PC-3 (cell line): Measurements from ENCODE around the gene SCAI. TPM values are rescaled to one million over a fixed set of nuclear protein-coding genes. Genes with fewer than 3 reads are reported as not detected.

Experiments used
- ATAC-seq: fragments of 200-7000 bp; cut with Tn5 transposase; 2 replicates; pipeline ENCODE4 v1.9.1; 2020; ENCODE audit warnings: mild to moderate bottlenecking, moderate library complexity
- BruUV-seq: library from RNA; stranded (reverse); fragments of 400-500 nt; replicated peaks from 2 replicates; lab custom pipeline; 2021; lab: Mats Ljungman, UMichigan
- CTCF ChIA-PET: fragments of 300-600 bp; sonication (Branson Sonifier 250); formaldehyde crosslinking; loops from one replicate; lab custom pipeline; 2022; ENCODE audit warnings: antibody characterized with exemption; lab: Charles Lee
- POLR2A ChIA-PET: fragments of 300-600 bp; sonication (Branson Sonifier 250); formaldehyde crosslinking; loops from one replicate; lab custom pipeline; 2022; ENCODE audit warnings: antibody characterized with exemption; ENCODE audit not compliant: unreplicated experiment; lab: Charles Lee
- DNase-seq: peaks from one replicate; pipeline ENCODE4 v3.0.0-alpha.2; 2015
- H2AFZ ChIP-seq: fragments of 300-600 bp; sonication (generic); 2 replicates; pipeline ENCODE4 v1.6.0; 2016; ENCODE audit warnings: antibody characterized with exemption, low read length
- H3F3A ChIP-seq: fragments of 300-600 bp; sonication (generic); one replicate; pipeline ENCODE4 v1.6.0; 2017; ENCODE audit warnings: antibody characterized with exemption, low read length, control low read depth, mild to moderate bottlenecking; ENCODE audit not compliant: unreplicated experiment
- H3K27ac ChIP-seq: fragments of 300-600 bp; sonication (generic); 2 replicates; pipeline ENCODE4 v1.5.1; 2016; ENCODE audit warnings: mild to moderate bottlenecking, low read length
- H3K27me3 ChIP-seq: fragments of 300-600 bp; sonication (generic); 2 replicates; pipeline ENCODE4 v1.6.1; 2016; ENCODE audit warnings: low read length, mixed read lengths
- H3K36me3 ChIP-seq: fragments of 300-600 bp; sonication (generic); 2 replicates; pipeline ENCODE4 v1.6.1; 2016; ENCODE audit warnings: low read depth, mixed run types, low read length, mixed read lengths
- H3K4me1 ChIP-seq: fragments of 300-600 bp; sonication (generic); 2 replicates; pipeline ENCODE4 v1.5.1; 2016; ENCODE audit warnings: low read length; ENCODE audit not compliant: insufficient read depth
- H3K4me2 ChIP-seq: fragments of 300-600 bp; sonication (generic); 2 replicates; pipeline ENCODE4 v1.6.0; 2016; ENCODE audit warnings: low read length
- H3K4me3 ChIP-seq: fragments of 300-600 bp; sonication (generic); 2 replicates; pipeline ENCODE4 v1.5.1; 2016; ENCODE audit warnings: mild to moderate bottlenecking, low read length, mixed read lengths
- H3K79me2 ChIP-seq: fragments of 300-600 bp; sonication (generic); 2 replicates; pipeline ENCODE4 v1.6.1; 2017; ENCODE audit warnings: low read length, mixed read lengths
- H3K9ac ChIP-seq: fragments of 300-600 bp; sonication (generic); 2 replicates; pipeline ENCODE4 v1.6.0; 2016; ENCODE audit warnings: mild to moderate bottlenecking, low read length
- H3K9me2 ChIP-seq: fragments of 300-600 bp; sonication (generic); replicated peaks from 2 replicates; pipeline ENCODE4 v1.6.1; 2016; ENCODE audit warnings: mixed run types, low read length, mixed read lengths
- H3K9me3 ChIP-seq: fragments of 300-600 bp; sonication (generic); 2 replicates; pipeline ENCODE4 v1.6.1; 2016; ENCODE audit warnings: low read length, mixed read lengths
- H4K20me1 ChIP-seq: fragments of 300-600 bp; sonication (generic); 2 replicates; pipeline ENCODE4 v1.6.1; 2016; ENCODE audit warnings: low read length, mixed read lengths
- CTCF ChIP-seq: fragments of 300-600 bp; sonication (generic); conservative IDR thresholded peaks from 2 replicates; pipeline ENCODE4 v1.5.1; 2017; ENCODE audit warnings: antibody characterized with exemption, low read depth, mild to moderate bottlenecking, low read length
- EZH2 ChIP-seq: fragments of 300-600 bp; sonication (generic); IDR thresholded peaks from one replicate; pipeline ENCODE4 v1.6.1; 2017; ENCODE audit warnings: antibody characterized with exemption, mild to moderate bottlenecking, low read length; ENCODE audit not compliant: unreplicated experiment
- EZH2phosphoT487 ChIP-seq: fragments of 300-600 bp; sonication (generic); IDR thresholded peaks from 2 replicates; pipeline ENCODE4 v1.6.1; 2018; ENCODE audit warnings: mild to moderate bottlenecking, antibody characterized with exemption, low read length, borderline replicate concordance
- intact Hi-C: fragments of 100-400 bp; cut with micrococcal nuclease; formaldehyde crosslinking; loops from 2 replicates; pipeline ENCODE4 v1.9.0; 2023
- total RNA-seq: library from RNA; depleted of rRNA; stranded (reverse); fragments of >200 nt; gene quantifications from 2 replicates; pipeline ENCODE4 v1.2.3, GENCODE V29; 2014

SCAI gene
- total RNA-seq, 1 experiment from 2014 or later, result 5.2 TPM

DNA sequence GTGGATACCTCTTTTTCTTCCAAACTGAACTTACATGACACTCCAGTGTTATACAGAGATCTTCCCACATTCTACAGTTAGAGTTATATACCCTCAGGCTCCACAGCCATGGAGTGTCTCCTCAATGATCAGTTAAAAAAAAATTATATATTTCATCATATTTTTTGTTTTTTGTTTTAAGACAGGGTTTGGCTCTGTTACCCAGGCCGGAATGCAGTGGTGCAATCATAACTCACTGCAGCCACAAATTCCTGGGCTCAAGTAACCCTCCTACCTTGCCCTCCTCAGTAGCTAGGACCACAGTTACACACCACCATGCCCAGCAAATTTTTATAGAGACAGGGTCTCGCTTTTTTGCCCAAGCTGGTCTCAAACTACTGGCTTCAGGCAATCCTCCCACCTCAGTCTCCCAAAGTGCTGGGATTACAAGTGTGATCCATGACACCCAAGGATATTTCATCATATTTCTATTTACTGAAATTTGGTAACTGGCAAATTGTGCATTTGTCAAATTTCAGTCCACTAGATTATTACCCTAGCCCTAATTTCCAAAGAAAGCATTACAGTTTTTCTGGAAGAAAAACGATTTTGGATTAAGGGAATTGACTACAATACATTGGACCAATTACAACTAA, 18.1 kb upstream of the SCAI start:
- CTCF ChIA-PET, result no interaction called here
- intact Hi-C loops, result no loop called here
- Histone ChIP-seq H3K79me2 (no peaks in the 10 kb centered on the region), H3K27me3 (no peaks in the 10 kb centered on the region), H4K20me1 (no peaks in the 10 kb centered on the region), H3K4me1 (no peaks in the 10 kb centered on the region), H3K27ac (no peak overlapping the region), H2AFZ (no peak overlapping the region), H3K4me2 (no peak overlapping the region), H3F3A (no peaks in the 10 kb centered on the region), H3K9me3 (no peaks in the 10 kb centered on the region), H3K36me3 (no peaks in the 10 kb centered on the region), H3K9ac (no peak overlapping the region), H3K4me3 (no peak overlapping the region), H3K9me2 (no peaks in the 10 kb centered on the region)
- ATAC-seq (no peak), DNase-seq (no peak)
- POLR2A ChIA-PET, result interaction anchor here (0.6 kb wide), 1 partner anchor 18 kb away, joined by 7 read pairs; no protein-coding TSS in a partner anchor
- no peak for TF ChIP-seq EZH2
- TF ChIP-seq CTCF, result no peak
- no peak for TF ChIP-seq EZH2phosphoT487
- no TSS peak for BruUV-seq

- H4K20me1 ChIP-seq, result no peaks in the 10 kb centered on the region
Observed at GRCh38 chr9:125160750-125161149, 17.4 kb upstream of the SCAI start.

DNA sequence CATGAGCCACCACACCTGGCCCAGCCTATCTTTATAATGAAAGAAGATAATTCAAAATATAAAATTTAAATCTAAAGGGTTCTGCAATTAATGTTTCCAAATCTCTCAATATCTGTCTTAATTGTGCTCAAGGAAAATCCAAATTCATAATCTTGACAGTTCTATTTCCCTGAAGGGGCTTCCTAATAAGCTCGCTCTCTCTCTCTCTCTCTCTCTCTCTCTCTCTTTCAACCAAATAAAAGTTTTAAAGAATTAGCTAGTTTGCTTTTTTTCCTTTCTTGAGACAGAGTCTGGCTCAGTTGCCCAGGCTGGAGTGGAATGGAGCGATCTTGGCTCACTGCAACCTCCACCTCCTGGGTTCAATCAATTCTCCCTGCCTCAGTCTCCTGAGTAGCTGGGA, 13.2 kb upstream of the SCAI start:
- H3K9me2 ChIP-seq, result no peaks in the 10 kb centered on the region
- no peak for DNase-seq
- no peaks in the 10 kb centered on the region for H3F3A ChIP-seq
- no peak for ATAC-seq
- H3K9me3 ChIP-seq, result no peaks in the 10 kb centered on the region
- no peaks in the 10 kb centered on the region for H3K79me2 ChIP-seq
- no TSS peak for BruUV-seq
- TF ChIP-seq CTCF (no peak), EZH2phosphoT487 (no peak), EZH2 (no peak)
- no peak overlapping the region for H3K9ac ChIP-seq
- 0 out of 2 replicates have a peak, but pooled peaks cover 6% of the 10 kb centered on the region for H3K36me3 ChIP-seq
- no peak overlapping the region for H3K27ac ChIP-seq
- intact Hi-C loops, result no loop called here
- H3K4me3 ChIP-seq, result no peak overlapping the region
- no peak overlapping the region for H3K4me2 ChIP-seq
- H4K20me1 ChIP-seq, result no peaks in the 10 kb centered on the region
- H3K4me1 ChIP-seq, result no peaks in the 10 kb centered on the region
- POLR2A ChIA-PET, result no interaction called here
- no peaks in the 10 kb centered on the region for H3K27me3 ChIP-seq
- CTCF ChIA-PET, result no interaction called here
- H2AFZ ChIP-seq, result no peak overlapping the region

More at GRCh38 chr9:125160750-125161149, 17.4 kb upstream of the SCAI start:
- Histone ChIP-seq H3K4me3 (no peak overlapping the region), H3K9me3 (no peaks in the 10 kb centered on the region), H3K4me2 (no peak overlapping the region), H3K9me2 (no peaks in the 10 kb centered on the region), H3K27ac (no peak overlapping the region), H3K9ac (no peak overlapping the region), H3F3A (no peaks in the 10 kb centered on the region), H3K4me1 (no peaks in the 10 kb centered on the region), H3K79me2 (no peaks in the 10 kb centered on the region), H3K27me3 (no peaks in the 10 kb centered on the region), H3K36me3 (no peaks in the 10 kb centered on the region), H2AFZ (no peak overlapping the region)
- no peak for DNase-seq
- POLR2A ChIA-PET, result no interaction called here
- no peak for ATAC-seq
- intact Hi-C loops, result no loop called here
- no TSS peak for BruUV-seq
- no peak for TF ChIP-seq EZH2phosphoT487
- CTCF ChIA-PET, result no interaction called here
